Vagina (tissue), 2 donors: ENCODE data around the gene CYP2J2.

Experiments
- CTCF ChIP-seq, 3 experiments: fragments of 450-650 bp in 2 of 3; fragments of 200-600 bp in 1 of 3; sonication (generic) in 1 of 3; IDR thresholded peaks; one replicate each; pipeline ENCODE4 v1.5.1; 2017 to 2019; ENCODE audit warnings: antibody characterized with exemption in 3 of 3, mild to moderate bottlenecking in 2 of 3, moderate library complexity in 2 of 3
- POLR2A ChIP-seq, 2 donors: fragments of 450-650 bp; IDR thresholded peaks; one replicate each; pipeline ENCODE4 v1.6.1; 2017; ENCODE audit warnings: antibody characterized with exemption in 2 of 2, mild to moderate bottlenecking in 2 of 2, moderate library complexity in 2 of 2

- TF ChIP-seq CTCF (IDR thresholded peaks at IDR 0.05) (no peak), POLR2A (IDR thresholded peaks at IDR 0.05) (no peak)
These were observed 1.9 kb downstream of the CYP2J2 start for GRCh38 chr1:59924653-59925052.
